Erythroblast (primary cell): Measurements from ENCODE around the gene FMN2.

Experiments used
- GATA1 ChIP-seq: IDR thresholded peaks from 2 replicates; pipeline ENCODE4 v1.6.1; 2011; ENCODE audit warnings: low read depth, mild to moderate bottlenecking, control low read depth, low read length, moderate library complexity
- POLR2A ChIP-seq: IDR thresholded peaks from 2 replicates; pipeline ENCODE4 v1.6.1; 2011; ENCODE audit warnings: mild to moderate bottlenecking, low read length

DNA sequence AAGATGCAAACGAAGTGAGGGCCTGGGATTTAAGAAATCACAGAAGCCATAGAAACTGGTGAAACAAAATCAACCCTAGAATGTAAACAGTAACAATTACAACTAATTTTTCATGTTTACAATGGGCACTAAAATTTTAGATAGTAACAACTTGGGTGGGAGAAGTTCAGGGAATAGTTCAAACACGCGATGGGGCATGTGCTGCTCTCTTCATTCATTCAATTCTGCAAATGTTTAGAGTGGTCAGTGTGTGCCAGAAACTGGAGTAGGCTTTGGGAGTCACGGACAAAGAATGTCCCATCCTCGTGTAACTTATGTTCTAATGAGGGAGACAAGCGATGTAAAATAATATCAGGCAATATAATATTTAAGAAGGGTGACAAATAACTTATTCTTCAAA, 386.9 kb downstream of the FMN2 start:
- TF ChIP-seq POLR2A (no peak), GATA1 (no peak)
